ENCODE measurements around the gene KCNH2. TPM values are rescaled to one million over a fixed set of nuclear protein-coding genes. Genes with fewer than 3 reads are reported as not detected.
A peak's percentile ranks its signal among the peaks of the same experiment; 100 is the strongest.

Gene KCNH2
- total and polyA plus RNA-seq, 2 of the 8 experiments (the other 6 are each of a cell fraction or from before 2014, with no cell fraction given): 8.0 to 15.0 TPM

- H3K27ac ChIP-seq (ENCODE audit: low read depth, low read length): no peak overlapping the region
- no peaks in the 10 kb centered on the region for H3K36me3 ChIP-seq (ENCODE audit: control insufficient read depth in 2 of 4, insufficient read depth in 4 of 4, low read length in 3 of 4)
- H3K79me2 ChIP-seq (ENCODE audit: control insufficient read depth in 1 of 2, insufficient read depth in 2 of 2, low read length in 2 of 2): no peaks in the 10 kb centered on the region
- H2BK120ac ChIP-seq (replicated peaks; ENCODE audit: low read depth, low read length): no peak overlapping the region
- peaks cover 0 to 39% (median 27%) of the 10 kb centered on the region in 4 experiments; a peak in 6 of 7 replicates for H3K4me1 ChIP-seq (replicated peaks in 1 of 4; ENCODE audit: control insufficient read depth in 3 of 4, insufficient read depth in 4 of 4, low read length in 3 of 4)
- no peak overlapping the region for H3K4ac ChIP-seq (replicated peaks; ENCODE audit: insufficient read length, low read depth, low read length)
- DNase-seq (ENCODE audit: low read depth in 1 of 2, low spot score in 2 of 2): no peak
- TF ChIP-seq KDM4A (IDR thresholded peaks at IDR 0.05; ENCODE audit: low read depth, low read length, severe bottlenecking) (peak; percentile 27), GABPA (IDR thresholded peaks at IDR 0.05; ENCODE audit: borderline replicate concordance, insufficient read depth, low read length) (no peak)
- H2BK20ac ChIP-seq (ENCODE audit: low read length): no peak overlapping the region
- peaks cover 0 to 3% of the 10 kb centered on the region in 2 experiments for H4K20me1 ChIP-seq (replicated peaks in 1 of 2; ENCODE audit: control insufficient read depth in 1 of 2, insufficient read depth in 2 of 2, low read length in 2 of 2)
- CTCF ChIA-PET (ENCODE audit: partially characterized antibody): interaction anchor here (0.6 to 6.1 kb wide), 9 partner anchors 16 to 71 kb away, joined by 3 to 35 read pairs (median 6); no protein-coding TSS in a partner anchor
- H2AK5ac ChIP-seq (ENCODE audit: low read depth, low read length): no peak overlapping the region
- no peak overlapping the region for H4K91ac ChIP-seq (replicated peaks; ENCODE audit: insufficient read length, low read length)
- POLR2A ChIA-PET (ENCODE audit: partially characterized antibody): interaction anchor here (0.8 to 1.5 kb wide), 3 partner anchors 10 to 16 kb away, joined by 3 to 4 read pairs (median 3); no protein-coding TSS in a partner anchor
- H3K18ac ChIP-seq (ENCODE audit: extremely low read depth, low read length): peak overlapping the region; percentile 48; the same call in 1 of the 2 replicates
- no peak overlapping the region for H3K23ac ChIP-seq (ENCODE audit: insufficient read length)
- H4K8ac ChIP-seq (ENCODE audit: extremely low read depth, insufficient read depth, low read length): no peak overlapping the region; the same call in 1 of the 2 replicates
- no peak overlapping the region for H3K56ac ChIP-seq (replicated peaks; ENCODE audit: insufficient read length, low read depth, low read length)
- H2BK12ac ChIP-seq (ENCODE audit: low read depth, low read length): no peak overlapping the region
- H2BK15ac ChIP-seq (ENCODE audit: low read length): no peak overlapping the region
- H3K4me3 ChIP-seq (ENCODE audit: extremely low read depth in 1 of 4, insufficient read depth in 2 of 4, low read depth in 3 of 4, low read length in 4 of 4): peak overlapping the region in 3 of 4 experiments; percentile 32 to 56 (median 33); a peak in 5 of 8 replicates
- no peak overlapping the region for H4K5ac ChIP-seq (ENCODE audit: insufficient read length, low read depth, low read length)
- peaks cover 4% of the 10 kb centered on the region; the same call in 1 of the 2 replicates for H3K23me2 ChIP-seq (ENCODE audit: low read depth, low read length)
- H3K4me2 ChIP-seq (ENCODE audit: insufficient read depth in 1 of 2, low read depth in 2 of 2, low read length in 2 of 2): peak overlapping the region; percentile 41 to 66
- H3K9ac ChIP-seq (replicated peaks in 1 of 4; ENCODE audit: extremely low read depth in 1 of 4, low read depth in 3 of 4, low read length in 3 of 4): no peak overlapping the region; a peak in 1 of 7 replicates
- H3K79me1 ChIP-seq (ENCODE audit: low read depth, low read length): no peaks in the 10 kb centered on the region
- H2BK5ac ChIP-seq (ENCODE audit: low read depth, low read length): no peak overlapping the region
- FAIRE-seq: no peak
- 49% methylated on average over 13 of the region's 31 CpGs; no CpG with 5 or more reads in 1 of the 2 experiments for WGBS, 2 experiments (ENCODE audit: extremely low coverage in 1 of 2, insufficient coverage in 1 of 2, insufficient read length in 1 of 2, insufficient replicate concordance in 2 of 2, low coverage in 1 of 2, low lambda C conversion rate in 2 of 2, missing lambda C conversion rate in 1 of 2)
- peaks cover 0 to 18% (median 13%) of the 10 kb centered on the region in 4 experiments; a peak in 5 of 7 replicates for H3K27me3 ChIP-seq (replicated peaks in 1 of 4; ENCODE audit: control insufficient read depth in 3 of 4, extremely low read depth in 1 of 4, insufficient read depth in 3 of 4, low read length in 3 of 4)
- no peak overlapping the region for H2AFZ ChIP-seq (ENCODE audit: low read length)
- no peaks in the 10 kb centered on the region for H3K9me3 ChIP-seq (ENCODE audit: insufficient read depth in 2 of 2, low read depth in 1 of 2, low read length in 1 of 2)
- H3K14ac ChIP-seq (ENCODE audit: insufficient read length): no peak overlapping the region
Observed at GRCh38 chr7:150947241-150947745, 30.8 kb downstream of the KCNH2 start.

Data from H1 (cell line).